HL-60 (cell line): ENCODE data around the gene NLGN1.

Experiments
- GABPA ChIP-seq: IDR thresholded peaks from 2 replicates; pipeline ENCODE4 v1.6.1; 2012; ENCODE audit warnings: low read depth
- TF ChIP-seq, protein P1 (sequence below): IDR thresholded peaks from one replicate; pipeline ENCODE4 v1.5.1; 2011; ENCODE audit warnings: low read length, control low read depth, inconsistent platforms; ENCODE audit not compliant: insufficient read depth
- TF ChIP-seq, protein P2 (sequence below): IDR thresholded peaks from 2 replicates; pipeline ENCODE4 v1.6.1; 2012; ENCODE audit warnings: low read depth; ENCODE audit not compliant: insufficient replicate concordance

DNA sequence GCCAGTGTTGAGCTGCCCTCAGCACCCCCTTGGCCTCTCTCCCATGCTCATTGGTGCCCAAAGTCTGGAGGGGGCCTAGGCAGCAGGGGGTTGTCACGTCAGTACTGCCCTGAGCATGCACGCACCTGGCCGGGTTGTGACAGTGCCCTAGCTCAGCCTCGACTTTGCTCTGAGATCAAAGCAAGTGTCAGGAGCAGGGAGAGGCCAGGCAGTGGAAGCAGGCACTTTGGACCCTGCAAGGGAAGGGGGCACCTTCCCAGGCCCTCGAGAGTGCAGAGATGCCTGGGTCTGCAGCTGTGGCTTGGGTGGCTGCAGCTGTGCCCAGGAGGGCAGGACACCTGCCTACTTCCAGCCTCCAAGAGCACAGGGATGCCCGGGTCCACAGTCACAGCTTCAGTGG is 561.3 kb downstream of the NLGN1 start:
- TF ChIP-seq, protein P1, sequence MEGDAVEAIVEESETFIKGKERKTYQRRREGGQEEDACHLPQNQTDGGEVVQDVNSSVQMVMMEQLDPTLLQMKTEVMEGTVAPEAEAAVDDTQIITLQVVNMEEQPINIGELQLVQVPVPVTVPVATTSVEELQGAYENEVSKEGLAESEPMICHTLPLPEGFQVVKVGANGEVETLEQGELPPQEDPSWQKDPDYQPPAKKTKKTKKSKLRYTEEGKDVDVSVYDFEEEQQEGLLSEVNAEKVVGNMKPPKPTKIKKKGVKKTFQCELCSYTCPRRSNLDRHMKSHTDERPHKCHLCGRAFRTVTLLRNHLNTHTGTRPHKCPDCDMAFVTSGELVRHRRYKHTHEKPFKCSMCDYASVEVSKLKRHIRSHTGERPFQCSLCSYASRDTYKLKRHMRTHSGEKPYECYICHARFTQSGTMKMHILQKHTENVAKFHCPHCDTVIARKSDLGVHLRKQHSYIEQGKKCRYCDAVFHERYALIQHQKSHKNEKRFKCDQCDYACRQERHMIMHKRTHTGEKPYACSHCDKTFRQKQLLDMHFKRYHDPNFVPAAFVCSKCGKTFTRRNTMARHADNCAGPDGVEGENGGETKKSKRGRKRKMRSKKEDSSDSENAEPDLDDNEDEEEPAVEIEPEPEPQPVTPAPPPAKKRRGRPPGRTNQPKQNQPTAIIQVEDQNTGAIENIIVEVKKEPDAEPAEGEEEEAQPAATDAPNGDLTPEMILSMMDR, result no peak
- TF ChIP-seq GABPA, result no peak
- TF ChIP-seq, protein P2, sequence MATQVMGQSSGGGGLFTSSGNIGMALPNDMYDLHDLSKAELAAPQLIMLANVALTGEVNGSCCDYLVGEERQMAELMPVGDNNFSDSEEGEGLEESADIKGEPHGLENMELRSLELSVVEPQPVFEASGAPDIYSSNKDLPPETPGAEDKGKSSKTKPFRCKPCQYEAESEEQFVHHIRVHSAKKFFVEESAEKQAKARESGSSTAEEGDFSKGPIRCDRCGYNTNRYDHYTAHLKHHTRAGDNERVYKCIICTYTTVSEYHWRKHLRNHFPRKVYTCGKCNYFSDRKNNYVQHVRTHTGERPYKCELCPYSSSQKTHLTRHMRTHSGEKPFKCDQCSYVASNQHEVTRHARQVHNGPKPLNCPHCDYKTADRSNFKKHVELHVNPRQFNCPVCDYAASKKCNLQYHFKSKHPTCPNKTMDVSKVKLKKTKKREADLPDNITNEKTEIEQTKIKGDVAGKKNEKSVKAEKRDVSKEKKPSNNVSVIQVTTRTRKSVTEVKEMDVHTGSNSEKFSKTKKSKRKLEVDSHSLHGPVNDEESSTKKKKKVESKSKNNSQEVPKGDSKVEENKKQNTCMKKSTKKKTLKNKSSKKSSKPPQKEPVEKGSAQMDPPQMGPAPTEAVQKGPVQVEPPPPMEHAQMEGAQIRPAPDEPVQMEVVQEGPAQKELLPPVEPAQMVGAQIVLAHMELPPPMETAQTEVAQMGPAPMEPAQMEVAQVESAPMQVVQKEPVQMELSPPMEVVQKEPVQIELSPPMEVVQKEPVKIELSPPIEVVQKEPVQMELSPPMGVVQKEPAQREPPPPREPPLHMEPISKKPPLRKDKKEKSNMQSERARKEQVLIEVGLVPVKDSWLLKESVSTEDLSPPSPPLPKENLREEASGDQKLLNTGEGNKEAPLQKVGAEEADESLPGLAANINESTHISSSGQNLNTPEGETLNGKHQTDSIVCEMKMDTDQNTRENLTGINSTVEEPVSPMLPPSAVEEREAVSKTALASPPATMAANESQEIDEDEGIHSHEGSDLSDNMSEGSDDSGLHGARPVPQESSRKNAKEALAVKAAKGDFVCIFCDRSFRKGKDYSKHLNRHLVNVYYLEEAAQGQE, result no peak
